Measurements from ENCODE around the gene AGPAT2.
"Not testable (repeated sequence)": the region's sequence is repeated elsewhere in the genome, so short reads cannot be mapped to it uniquely, and the experiment has no call there.

Gene AGPAT2

DNA sequence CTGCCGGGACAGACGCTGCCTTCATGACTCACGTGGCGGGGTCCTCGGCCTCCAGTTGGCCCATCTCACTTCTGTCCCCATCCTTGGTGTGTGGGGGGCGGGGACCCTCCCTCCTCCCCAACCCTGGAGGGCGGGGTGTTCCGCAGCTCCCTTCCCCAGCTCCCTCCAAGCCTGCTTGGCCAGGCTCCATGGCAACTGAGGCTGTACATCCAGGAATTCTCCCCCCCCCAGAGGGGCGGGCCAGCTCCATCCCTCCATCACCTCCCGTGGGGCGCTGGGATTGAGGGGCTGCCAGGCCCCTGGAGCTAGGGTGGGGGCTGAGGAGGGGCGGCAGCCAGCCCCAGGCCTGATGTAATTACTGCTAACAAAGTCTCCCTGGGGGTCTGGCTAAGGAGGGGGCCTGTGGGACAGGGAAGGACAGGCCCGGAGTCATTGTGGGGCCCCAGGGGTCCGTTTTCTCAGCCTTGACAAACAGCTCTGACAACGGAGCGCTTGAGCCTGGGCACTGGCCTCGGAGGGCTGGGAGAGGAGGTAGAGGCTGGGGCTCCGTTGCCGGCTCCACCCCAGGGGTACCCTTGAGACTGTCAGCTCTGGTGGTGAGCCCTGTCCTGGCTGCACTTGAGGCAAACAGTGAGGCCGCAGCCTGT, 33.1 kb upstream of the AGPAT2 start:
- DNase-seq: no peak

- DNase-seq: no peak
Observed at GRCh38 chr9:136719195-136719880, 32.1 kb upstream of the AGPAT2 start.

DNA sequence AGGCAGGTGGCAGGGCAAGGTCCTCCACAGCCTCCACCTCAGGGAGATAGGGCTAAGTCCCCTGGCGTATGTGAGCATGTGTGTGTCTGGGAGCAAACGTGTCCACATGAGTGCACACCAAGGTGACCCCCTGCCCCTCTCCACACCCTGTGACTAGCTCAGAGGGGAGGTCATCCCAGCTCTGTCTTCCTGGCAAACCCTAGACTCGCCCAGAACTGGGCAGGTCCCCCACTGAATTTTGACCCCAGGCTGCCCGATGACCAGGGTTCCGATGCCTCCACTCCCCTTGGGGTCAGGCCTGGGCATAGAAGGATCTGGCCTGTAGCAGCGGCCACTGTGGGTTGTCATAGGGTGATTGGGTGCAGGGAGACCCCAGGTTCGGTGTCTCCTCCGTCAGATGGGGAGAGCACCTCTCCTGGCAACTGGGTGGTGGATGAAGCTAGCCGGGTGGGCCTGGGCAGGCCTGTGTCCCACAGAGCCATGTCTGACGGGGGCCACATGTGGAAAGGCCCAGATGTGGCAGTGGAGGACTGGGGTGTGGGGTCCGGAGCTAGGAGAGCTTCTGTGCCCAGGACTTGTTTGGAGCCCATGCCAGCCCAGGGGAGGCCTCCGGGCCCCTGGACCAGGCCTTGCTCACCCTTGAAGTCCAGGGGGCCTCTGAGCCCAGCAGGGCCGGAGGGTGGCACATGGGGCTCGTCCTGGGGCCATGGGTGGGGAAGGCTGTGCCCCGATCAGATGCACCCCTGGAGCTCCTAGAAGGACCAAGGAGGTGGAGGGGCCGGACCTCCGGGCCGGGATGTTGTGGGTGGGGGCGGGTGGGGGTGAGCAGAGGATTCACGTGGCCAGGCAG, 31.3 kb upstream of the AGPAT2 start:
- DNase-seq: no peak

DNA sequence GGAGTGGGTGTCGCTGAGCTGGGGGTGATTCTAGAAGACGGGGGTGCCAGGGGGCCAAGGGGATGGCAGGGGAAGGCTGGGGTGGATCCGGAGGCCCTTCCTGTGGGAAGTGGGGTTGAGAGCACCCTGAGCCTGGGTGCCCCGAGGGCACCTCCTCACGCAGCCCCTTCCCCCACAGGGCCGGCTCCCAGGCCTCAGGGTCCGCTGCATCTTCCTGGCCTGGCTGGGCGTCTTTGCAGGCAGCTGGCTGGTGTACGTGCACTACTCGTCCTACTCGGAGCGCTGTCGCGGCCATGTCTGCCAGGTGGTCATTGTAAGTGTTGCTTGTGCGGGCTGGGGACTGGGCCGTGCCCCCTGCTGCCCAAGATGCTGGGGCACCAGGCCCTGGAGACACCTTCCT, 30.1 kb upstream of the AGPAT2 start:
- no peak for DNase-seq

DNA sequence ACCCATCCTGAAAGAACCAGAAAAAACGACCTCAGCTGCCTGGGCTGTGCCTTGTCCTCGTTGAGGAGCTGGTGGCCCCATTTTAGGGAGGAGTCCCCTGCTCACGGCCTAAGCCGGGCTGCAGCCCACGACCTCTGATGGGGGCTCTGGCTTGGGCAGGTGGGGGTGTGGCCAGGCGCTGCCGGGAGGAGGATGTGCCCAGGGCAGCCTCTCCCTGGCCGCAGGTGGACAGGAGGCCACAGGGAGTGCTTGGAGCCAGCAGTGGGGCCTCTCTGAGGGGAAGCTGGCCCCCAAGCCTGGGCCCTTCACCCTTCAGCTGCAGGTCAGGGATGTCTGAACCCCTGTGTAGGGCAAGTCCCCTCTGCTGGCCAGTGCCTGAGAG, 27.6 kb upstream of the AGPAT2 start:
- DNase-seq: no peak

DNA sequence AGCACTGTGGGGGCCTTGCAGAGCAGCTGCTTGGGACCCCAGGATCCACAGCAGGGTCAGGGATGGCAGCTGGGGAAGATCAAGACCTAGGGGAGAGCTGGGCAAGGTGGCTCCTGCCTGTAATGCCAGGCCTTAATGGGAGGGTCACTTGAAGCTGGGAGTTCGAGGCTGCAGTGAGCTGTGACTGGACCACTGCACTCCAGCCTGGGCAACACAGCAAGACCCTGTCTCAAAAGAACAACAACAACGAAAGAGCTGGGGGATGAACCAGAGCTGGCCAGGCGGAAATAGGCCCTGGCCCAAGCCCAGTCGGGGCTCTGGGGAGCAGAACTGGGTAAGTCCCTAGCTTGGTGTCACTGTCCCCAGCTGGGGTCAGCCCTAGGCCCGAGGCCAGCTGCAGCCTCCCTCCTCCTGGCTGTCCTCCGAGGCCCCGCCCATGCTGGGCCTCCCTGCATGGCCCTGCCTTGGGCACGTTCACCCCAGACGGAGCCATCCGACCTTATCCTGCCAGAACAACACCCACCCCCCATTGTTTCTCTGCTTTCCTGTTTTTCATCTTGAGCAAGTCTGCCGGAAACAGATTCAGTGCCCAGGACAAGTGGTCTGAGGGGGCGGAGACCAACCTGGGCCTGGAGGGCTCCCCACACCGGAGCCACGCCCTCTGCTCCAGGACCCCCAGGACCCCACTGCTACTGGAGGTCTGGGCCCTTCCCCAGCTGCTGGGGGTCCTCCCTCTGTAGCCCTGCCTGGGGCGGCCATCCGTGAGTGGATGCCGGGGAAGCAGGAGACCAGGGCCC, 27.0 kb upstream of the AGPAT2 start:
- DNase-seq: no peak

- no peak for DNase-seq
Observed at GRCh38 chr9:136713550-136713949, 26.3 kb upstream of the AGPAT2 start.

DNA sequence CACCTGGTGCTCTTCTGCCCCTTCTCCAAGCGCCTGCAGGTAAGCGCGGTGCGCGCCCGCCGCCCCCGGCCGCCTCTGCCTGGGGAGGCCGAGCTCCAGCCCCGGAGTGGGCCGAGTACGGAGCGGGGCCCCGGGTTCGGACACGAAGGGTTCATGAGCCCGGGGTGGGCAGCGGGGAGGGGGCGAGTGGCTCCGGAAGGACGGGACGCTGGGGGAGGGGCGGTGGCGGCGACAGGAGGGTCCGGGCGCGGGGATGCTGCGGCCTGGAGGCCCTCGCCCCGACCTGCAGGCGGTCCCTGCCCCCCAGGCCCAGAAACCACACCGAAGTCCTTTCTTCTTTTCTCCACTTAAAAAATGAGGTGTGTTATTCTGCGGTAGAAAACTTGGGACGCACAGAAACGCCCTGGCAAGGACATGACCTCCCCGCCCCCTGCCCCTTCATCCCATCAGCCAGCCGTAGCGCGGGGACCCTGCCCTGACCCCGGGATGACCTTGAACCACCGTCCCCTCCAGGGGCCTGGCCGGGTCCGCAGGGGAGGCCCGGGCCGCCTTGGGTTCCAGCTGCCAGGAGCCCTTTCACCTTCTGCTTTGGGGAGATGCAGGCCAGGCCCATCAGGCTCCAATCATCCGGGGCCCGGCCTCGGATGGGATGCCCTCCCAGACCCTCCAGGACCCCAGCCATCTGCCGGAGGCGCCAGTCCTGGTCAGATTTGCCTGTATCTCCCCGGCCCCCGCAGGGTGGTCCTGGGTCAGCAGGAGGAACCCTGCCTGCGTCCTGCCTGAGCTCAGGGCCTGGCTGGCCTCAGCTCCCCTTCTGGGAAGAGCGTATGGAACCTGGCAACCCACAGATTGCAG, 25.7 kb upstream of the AGPAT2 start:
- no peak for DNase-seq

GRCh38 chr9:136711751-136712689, 24.8 kb upstream of the AGPAT2 start, which contains the start of gene DIPK1B:
Gene DIPK1B, plus strand, starts transcription at chr9:136712572. Its CDS starts 94 bp downstream, at chr9:136712666.
- peak; percentile 37 for DNase-seq

DNA sequence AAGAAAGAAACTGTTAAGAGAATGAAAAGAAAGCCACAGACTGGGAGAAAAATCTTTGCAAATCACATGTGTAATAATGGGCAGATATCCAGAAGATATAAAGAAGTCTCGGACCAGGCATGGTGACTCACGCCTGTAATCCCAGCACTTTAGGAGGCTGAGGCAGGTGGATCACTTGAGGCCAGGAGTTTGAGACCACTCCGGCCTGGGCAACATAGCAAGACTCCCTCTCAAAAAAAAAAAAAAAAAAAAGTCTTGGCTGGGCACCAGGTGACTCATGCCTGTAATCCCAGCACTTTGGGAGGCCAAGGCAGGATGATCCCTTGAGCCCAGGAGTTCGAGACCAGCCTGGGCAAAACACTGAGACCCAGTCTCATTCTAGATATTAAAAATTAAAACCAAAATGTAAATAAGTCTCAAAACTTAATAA, 24.0 kb upstream of the AGPAT2 start:
- not testable (repeated sequence) for DNase-seq

DNA sequence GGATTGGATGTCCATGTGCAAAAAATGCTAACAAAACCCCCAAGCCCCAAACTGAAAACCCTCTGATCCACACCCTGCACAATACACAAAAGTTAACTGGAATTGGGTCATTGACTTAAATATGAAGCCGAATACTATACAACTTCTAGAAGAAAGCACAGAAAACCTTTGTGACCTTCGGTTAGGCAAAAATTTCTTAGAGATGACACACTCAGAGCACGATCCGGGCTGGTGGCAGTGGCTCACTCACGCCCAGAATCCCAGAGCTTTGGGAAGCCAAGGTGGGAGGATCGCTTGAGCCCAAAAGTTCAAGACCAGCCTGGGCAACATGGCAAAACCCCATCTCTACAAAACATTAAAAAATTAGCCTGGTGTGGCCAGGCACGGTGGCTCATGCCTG, 23.3 kb upstream of the AGPAT2 start:
- DNase-seq: no peak

GRCh38 chr9:136709454-136710109, 22.3 kb upstream of the AGPAT2 start:
- DNase-seq: no peak

DNA sequence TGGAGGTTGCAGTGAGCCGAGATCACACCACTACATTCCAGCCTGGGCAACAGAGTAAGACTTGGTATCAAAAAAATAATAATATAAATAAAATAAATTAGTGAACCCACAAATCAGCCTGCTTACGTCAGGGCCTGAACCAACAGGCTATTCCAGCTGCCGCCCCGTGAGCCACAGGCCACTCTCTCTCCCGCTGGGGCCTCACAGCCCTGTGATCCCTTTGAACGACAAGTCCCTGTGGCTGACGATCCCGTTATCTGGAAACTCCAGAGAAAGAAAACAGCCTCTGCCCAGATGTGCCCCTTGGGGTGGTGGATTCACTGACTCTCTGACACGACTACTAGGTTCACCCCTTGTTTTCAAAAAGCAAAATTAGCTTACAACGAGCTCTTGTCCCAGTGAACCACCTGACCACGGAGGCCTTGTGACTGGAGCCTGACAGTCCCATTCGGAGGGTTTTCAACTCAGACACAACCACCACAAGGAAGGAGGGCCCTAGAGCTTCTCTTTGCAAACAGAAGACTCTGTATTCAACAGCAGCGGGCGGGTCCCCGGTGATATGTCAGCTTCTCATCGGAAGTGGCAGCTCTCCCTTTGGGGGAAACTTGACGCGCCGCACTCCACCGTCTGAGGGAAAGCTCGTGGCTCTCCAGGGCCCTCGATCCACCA, 20.7 kb upstream of the AGPAT2 start:
- DNase-seq: no peak

DNA sequence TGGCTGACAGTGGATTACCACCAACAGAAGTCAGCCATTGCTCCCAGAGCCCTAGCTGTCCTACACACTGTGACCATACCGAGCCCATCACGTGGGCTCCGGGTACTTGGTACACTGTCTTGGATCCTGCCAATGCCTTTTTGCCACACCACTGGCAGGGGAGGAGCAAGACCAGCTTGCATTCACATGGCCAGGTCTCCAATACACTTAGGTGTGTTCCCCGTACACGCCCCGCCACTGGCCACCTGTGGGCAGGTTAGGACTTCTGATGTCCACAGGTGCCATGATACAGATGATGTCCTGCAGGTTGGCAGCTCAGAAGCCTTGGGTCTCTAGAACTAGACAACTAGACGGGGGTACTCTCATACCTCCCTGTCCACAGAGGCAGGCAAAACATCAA, 19.8 kb upstream of the AGPAT2 start:
- no peak for DNase-seq

- no peak for DNase-seq
Observed at GRCh38 chr9:136705564-136705963, 18.3 kb upstream of the AGPAT2 start.

DNA sequence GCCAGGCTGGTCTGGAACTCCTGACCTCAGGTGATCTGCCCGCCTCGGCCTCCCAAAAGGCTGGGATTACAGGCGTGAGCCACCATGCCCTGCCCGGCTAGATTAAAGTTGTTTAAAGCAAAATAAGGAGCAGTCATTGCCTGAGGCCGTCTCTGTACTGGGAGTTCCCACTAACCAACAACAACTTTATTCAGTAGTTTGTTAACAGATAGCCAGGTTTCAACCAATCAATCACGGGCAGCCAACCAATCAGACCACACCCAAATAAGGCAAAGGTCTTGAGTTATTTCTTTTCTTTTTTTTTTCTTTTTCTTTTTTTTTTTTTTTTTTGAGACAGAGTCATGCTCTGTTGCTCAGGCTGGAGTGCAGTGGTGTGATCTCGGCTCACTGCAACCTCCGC, 17.5 kb upstream of the AGPAT2 start:
- DNase-seq: not testable (repeated sequence)

DNA sequence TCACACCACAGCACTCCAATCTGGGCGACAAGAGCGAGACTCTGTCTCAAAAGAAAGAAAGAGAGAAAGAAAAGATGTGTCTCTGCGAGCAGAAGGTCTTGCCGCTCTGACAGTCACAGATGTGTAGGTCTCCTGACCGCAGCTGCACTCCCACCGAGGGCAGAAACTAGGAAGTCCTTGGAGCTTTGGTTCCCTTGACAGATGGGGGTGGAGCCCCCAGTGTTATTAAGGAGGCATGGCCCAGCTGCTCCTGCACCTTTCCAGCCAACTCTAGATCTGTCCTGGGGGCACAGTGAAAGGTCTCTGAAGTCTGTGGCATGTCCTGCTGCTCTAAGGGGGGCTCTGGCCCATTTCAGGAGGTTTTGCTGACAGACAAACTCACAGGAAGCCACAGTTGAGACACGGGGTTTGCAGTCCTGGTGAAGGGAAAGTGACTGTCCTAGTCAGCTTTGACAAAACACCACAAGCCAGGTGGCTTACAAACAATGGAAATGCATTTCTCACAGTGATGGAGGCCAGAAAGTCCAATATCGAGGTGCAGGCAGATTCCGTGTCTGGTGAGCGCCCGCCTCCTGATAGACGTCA, 16.1 kb upstream of the AGPAT2 start:
- DNase-seq: no peak

- no peak for DNase-seq
Observed at GRCh38 chr9:136701668-136702053, 14.4 kb upstream of the AGPAT2 start.

GRCh38 chr9:136700959-136701667, 13.9 kb upstream of the AGPAT2 start:
- no peak for DNase-seq
